ENCODE measurements around the gene DDB1. TPM values are rescaled to one million over a fixed set of nuclear protein-coding genes. Genes with fewer than 3 reads are reported as not detected.

DDB1 gene
- total and polyA plus RNA-seq, 2 of the 13 experiments (the other 11 are each of a cell fraction or from before 2014, with no cell fraction given) = 217 to 266 TPM

GRCh38 chr11:61361741-61362541 lies 29.0 kb upstream of the DDB1 start, which contains the start of the genes CYB561A3 and TMEM138 (continued):
- TF ChIP-seq, protein P1, sequence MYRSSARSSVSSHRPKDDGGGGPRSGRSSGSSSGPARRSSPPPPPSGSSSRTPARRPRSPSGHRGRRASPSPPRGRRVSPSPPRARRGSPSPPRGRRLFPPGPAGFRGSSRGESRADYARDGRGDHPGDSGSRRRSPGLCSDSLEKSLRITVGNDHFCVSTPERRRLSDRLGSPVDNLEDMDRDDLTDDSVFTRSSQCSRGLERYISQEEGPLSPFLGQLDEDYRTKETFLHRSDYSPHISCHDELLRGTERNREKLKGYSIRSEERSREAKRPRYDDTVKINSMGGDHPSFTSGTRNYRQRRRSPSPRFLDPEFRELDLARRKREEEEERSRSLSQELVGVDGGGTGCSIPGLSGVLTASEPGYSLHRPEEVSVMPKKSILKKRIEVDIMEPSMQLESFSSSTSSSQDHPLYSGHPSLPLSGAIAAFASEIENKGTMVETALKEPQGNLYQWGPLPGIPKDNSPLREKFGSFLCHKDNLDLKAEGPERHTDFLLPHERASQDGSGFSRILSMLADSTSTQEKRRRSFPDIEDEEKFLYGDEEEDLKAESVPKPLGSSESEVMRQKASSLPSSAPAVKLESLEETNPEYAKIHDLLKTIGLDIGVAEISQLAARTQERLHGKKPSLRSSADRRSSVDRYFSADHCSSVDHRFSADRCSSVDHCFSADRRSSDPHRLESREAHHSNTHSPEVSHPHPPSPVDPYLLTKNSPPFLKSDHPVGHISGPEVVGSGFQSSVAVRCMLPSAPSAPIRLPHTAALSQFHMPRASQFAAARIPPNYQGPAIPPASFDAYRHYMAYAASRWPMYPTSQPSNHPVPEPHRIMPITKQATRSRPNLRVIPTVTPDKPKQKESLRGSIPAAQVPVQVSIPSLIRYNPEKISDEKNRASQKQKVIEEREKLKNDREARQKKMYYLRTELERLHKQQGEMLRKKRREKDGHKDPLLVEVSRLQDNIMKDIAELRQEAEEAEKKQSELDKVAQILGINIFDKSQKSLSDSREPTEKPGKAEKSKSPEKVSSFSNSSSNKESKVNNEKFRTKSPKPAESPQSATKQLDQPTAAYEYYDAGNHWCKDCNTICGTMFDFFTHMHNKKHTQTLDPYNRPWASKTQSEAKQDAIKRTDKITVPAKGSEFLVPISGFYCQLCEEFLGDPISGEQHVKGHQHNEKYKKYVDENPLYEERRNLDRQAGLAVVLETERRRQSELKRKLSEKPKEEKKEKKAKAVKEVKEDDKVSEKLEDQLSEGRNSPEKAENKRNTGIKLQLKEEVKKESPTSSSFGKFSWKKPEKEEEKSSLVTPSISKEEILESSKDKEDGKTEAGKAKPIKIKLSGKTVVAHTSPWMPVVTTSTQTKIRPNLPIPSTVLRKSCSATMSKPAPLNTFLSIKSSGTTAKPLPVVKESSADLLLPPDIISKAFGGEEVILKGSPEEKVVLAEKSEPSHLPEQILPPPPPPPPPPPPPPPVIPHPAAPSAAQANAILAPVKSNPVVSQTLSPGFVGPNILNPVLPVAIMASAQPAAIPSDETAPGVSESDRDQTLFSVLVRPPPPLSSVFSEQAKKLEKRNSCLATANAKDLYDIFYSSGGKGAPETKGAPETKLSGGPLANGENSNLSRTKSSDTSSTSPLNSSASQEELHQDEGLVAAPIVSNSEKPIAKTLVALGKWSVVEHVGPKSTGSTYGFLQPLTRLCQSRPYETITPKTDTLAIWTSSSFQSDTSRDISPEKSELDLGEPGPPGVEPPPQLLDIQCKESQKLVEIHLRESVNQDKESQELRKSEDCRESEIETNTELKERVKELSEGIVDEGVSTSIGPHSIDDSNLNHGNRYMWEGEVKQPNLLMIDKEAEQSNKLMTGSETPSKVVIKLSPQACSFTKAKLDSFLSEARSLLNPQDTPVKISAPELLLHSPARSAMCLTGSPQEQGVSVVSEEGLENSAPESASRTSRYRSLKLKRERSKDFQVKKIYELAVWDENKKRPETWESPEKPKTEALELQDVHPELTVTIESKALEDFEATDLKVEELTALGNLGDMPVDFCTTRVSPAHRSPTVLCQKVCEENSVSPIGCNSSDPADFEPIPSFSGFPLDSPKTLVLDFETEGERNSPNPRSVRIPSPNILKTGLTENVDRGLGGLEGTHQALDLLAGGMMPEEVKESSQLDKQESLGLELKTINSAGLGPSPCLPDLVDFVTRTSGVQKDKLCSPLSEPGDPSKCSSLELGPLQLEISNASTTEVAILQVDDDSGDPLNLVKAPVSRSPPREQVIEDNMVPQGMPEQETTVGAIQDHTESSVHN (CRISPR knock-in tag; IDR thresholded peaks at IDR 0.05) = peak; percentile 58; the same call in 1 of the 2 replicates
- TF ChIP-seq ASH2L (IDR thresholded peaks at IDR 0.05; ENCODE audit: insufficient read length, low read depth, low read length) = peak; percentile 79
- no peak for TF ChIP-seq MAFK (conservative IDR thresholded peaks at IDR 0.05 in 1 of 2, IDR thresholded peaks at IDR 0.05 in 1 of 2; ENCODE audit: low read length in 2 of 2)
- TF ChIP-seq RFXANK (CRISPR knock-in tag; IDR thresholded peaks at IDR 0.05) = 0 out of 2 replicates have a peak, but pooled peaks have one; percentile 32
- TF ChIP-seq MEF2D (CRISPR knock-in tag; IDR thresholded peaks at IDR 0.05) = 0 out of 2 replicates have a peak, but pooled peaks have one; percentile 56
- 0 out of 2 replicates have a peak, but pooled peaks have one; percentile 75 for TF ChIP-seq ZNF20 (CRISPR knock-in tag; IDR thresholded peaks at IDR 0.05)
- no peak for TF ChIP-seq MBD4 (IDR thresholded peaks at IDR 0.05; ENCODE audit: borderline replicate concordance, low read length)
- TF ChIP-seq, protein P2, sequence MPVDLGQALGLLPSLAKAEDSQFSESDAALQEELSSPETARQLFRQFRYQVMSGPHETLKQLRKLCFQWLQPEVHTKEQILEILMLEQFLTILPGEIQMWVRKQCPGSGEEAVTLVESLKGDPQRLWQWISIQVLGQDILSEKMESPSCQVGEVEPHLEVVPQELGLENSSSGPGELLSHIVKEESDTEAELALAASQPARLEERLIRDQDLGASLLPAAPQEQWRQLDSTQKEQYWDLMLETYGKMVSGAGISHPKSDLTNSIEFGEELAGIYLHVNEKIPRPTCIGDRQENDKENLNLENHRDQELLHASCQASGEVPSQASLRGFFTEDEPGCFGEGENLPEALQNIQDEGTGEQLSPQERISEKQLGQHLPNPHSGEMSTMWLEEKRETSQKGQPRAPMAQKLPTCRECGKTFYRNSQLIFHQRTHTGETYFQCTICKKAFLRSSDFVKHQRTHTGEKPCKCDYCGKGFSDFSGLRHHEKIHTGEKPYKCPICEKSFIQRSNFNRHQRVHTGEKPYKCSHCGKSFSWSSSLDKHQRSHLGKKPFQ (CRISPR knock-in tag; IDR thresholded peaks at IDR 0.05; ENCODE audit: insufficient replicate concordance) = no peak
- TF ChIP-seq TBX2 (CRISPR knock-in tag; IDR thresholded peaks at IDR 0.05; ENCODE audit: borderline replicate concordance) = peak; percentile 78; the same call in 1 of the 2 replicates
- TF ChIP-seq DR1 (CRISPR knock-in tag; IDR thresholded peaks at IDR 0.05) = peak; percentile 98
- peak; percentile 81; the same call in 1 of the 2 replicates for TF ChIP-seq ZNF556 (CRISPR knock-in tag; IDR thresholded peaks at IDR 0.05; ENCODE audit: borderline replicate concordance)
- TF ChIP-seq ZNF282 (IDR thresholded peaks at IDR 0.05; ENCODE audit: partially characterized antibody) = no peak
- no peak for TF ChIP-seq HNRNPK (IDR thresholded peaks at IDR 0.05; ENCODE audit: low read depth, low read length, poor library complexity, severe bottlenecking)
- TF ChIP-seq PATZ1 (CRISPR knock-in tag; IDR thresholded peaks at IDR 0.05) = no peak
- no peak; the same call in 1 of the 2 replicates for TF ChIP-seq DPF2 (CRISPR knock-in tag; IDR thresholded peaks at IDR 0.05; ENCODE audit: borderline replicate concordance, low read depth)
- TF ChIP-seq ZNF543 (CRISPR knock-in tag; IDR thresholded peaks at IDR 0.05) = peak; percentile 83
